Smooth muscle cell (in vitro differentiated cells): ENCODE measurements around the gene CXCL17. TPM values are rescaled to one million over a fixed set of nuclear protein-coding genes. Genes with fewer than 3 reads are reported as not detected.

ENCODE experiments used
- DNase-seq: peaks from one replicate; lab custom pipeline; 2025; ENCODE audit not compliant: unreplicated experiment; lab: John Stamatoyannopoulos, UW
- H2AFZ ChIP-seq: fragments of 200-600 bp; sonication (generic); 2 replicates; pipeline ENCODE4 v1.6.0; 2016; ENCODE audit warnings: antibody characterized with exemption, low read depth, mild to moderate bottlenecking
- H3F3A ChIP-seq: fragments of 200-600 bp; sonication (generic); 2 replicates; pipeline ENCODE4 v1.6.0; 2017; ENCODE audit warnings: antibody characterized with exemption, low read depth
- H3K27ac ChIP-seq: fragments of 200-600 bp; sonication (generic); 2 replicates; pipeline ENCODE4 v1.5.1; 2016; ENCODE audit warnings: low read depth, mild to moderate bottlenecking
- H3K27me3 ChIP-seq: fragments of 200-600 bp; sonication (generic); 2 replicates; pipeline ENCODE4 v1.6.1; 2016; ENCODE audit warnings: low read depth, mild to moderate bottlenecking
- H3K36me3 ChIP-seq: fragments of 200-600 bp; sonication (generic); 2 replicates; pipeline ENCODE4 v1.5.1; 2016; ENCODE audit warnings: low read depth
- H3K4me1 ChIP-seq: fragments of 200-600 bp; sonication (generic); 2 replicates; pipeline ENCODE4 v1.5.1; 2016; ENCODE audit warnings: low read depth
- H3K4me2 ChIP-seq: fragments of 200-600 bp; sonication (generic); 2 replicates; pipeline ENCODE4 v1.6.0; 2016; ENCODE audit warnings: mild to moderate bottlenecking
- H3K4me3 ChIP-seq: fragments of 200-600 bp; sonication (generic); 2 replicates; pipeline ENCODE4 v1.5.1; 2016; ENCODE audit warnings: mild to moderate bottlenecking
- H3K79me2 ChIP-seq: fragments of 200-600 bp; sonication (generic); 2 replicates; pipeline ENCODE4 v1.6.0; 2016; ENCODE audit warnings: low read depth, mild to moderate bottlenecking
- H3K9ac ChIP-seq: fragments of 200-600 bp; sonication (generic); 2 replicates; pipeline ENCODE4 v1.6.0; 2016; ENCODE audit warnings: low read depth
- H3K9me3 ChIP-seq: fragments of 200-600 bp; sonication (generic); replicated peaks from 2 replicates; pipeline ENCODE4 v1.5.1; 2016; ENCODE audit warnings: low read depth
- H4K20me1 ChIP-seq: fragments of 200-600 bp; sonication (generic); 2 replicates; pipeline ENCODE4 v1.6.0; 2016; ENCODE audit warnings: low read depth
- CTCF ChIP-seq: fragments of 200-600 bp; sonication (generic); IDR thresholded peaks from 2 replicates; pipeline ENCODE4 v1.5.1; 2017; ENCODE audit warnings: borderline replicate concordance, mild to moderate bottlenecking, antibody characterized with exemption; ENCODE audit not compliant: insufficient read depth, poor library complexity, severe bottlenecking
- WGBS: methylation state at CpG from one replicate; pipeline ENCODE4 v1.1.7; 2016; ENCODE audit warnings: low lambda C conversion rate; 5-methylcytosine and 5-hydroxymethylcytosine counted together
- polyA plus RNA-seq: library from polyadenylated mRNA; unstranded; fragments of >200 nt; fragmentation: Nextera tagmentation; extraction: Ambion mirVana; gene quantifications from 2 replicates; pipeline ENCODE4 v1.2.1, GENCODE V29; 2016
- total RNA-seq: library from RNA; depleted of rRNA; stranded (reverse); fragments of >200 nt; gene quantifications from 2 replicates; pipeline ENCODE4 v1.2.3, GENCODE V29; 2014

The CXCL17 gene
- total and polyA plus RNA-seq, 2 experiments from 2014 or later, result not detected

- Histone ChIP-seq H3K4me2 (no peak overlapping the region), H3K79me2 (no peaks in the 10 kb centered on the region), H3K4me1 (peaks cover 17% of the 10 kb centered on the region), H3K9ac (no peak overlapping the region), H3K27ac (no peak overlapping the region), H3K36me3 (no peaks in the 10 kb centered on the region), H3K4me3 (no peak overlapping the region), H4K20me1 (no peaks in the 10 kb centered on the region), H3F3A (peaks cover 10% of the 10 kb centered on the region), H2AFZ (no peak overlapping the region), H3K27me3 (no peaks in the 10 kb centered on the region), H3K9me3 (no peaks in the 10 kb centered on the region)
- 99% methylated on average over 2 of the region's 2 CpGs for WGBS
- DNase-seq, result no peak
- no peak for TF ChIP-seq CTCF
These were observed 36.1 kb upstream of the CXCL17 start for GRCh38 chr19:42478765-42479311.

- H4K20me1 ChIP-seq, result no peaks in the 10 kb centered on the region
- 99% methylated on average over 2 of the region's 2 CpGs for WGBS
These were observed 35.2 kb upstream of the CXCL17 start for GRCh38 chr19:42477933-42478332.

GRCh38 chr19:42477117-42477516 lies 34.4 kb upstream of the CXCL17 start:
- no peaks in the 10 kb centered on the region for H3K79me2 ChIP-seq
- H3K27ac ChIP-seq, result no peak overlapping the region
- H3K36me3 ChIP-seq, result no peaks in the 10 kb centered on the region
- H3K9me3 ChIP-seq, result no peaks in the 10 kb centered on the region
- DNase-seq, result no peak
- no peak overlapping the region for H2AFZ ChIP-seq
- no peak overlapping the region for H3K4me2 ChIP-seq
- H3F3A ChIP-seq, result peaks cover 10% of the 10 kb centered on the region
- no peaks in the 10 kb centered on the region for H3K27me3 ChIP-seq
- 98% methylated on average over 2 of the region's 2 CpGs for WGBS
- TF ChIP-seq CTCF, result no peak
- no peak overlapping the region for H3K9ac ChIP-seq
- peaks cover 19% of the 10 kb centered on the region for H3K4me1 ChIP-seq
- H3K4me3 ChIP-seq, result no peak overlapping the region
- no peaks in the 10 kb centered on the region for H4K20me1 ChIP-seq

More at GRCh38 chr19:42477933-42478332, 35.2 kb upstream of the CXCL17 start:
- DNase-seq, result no peak
- Histone ChIP-seq H3K4me2 (no peak overlapping the region), H3F3A (peaks cover 10% of the 10 kb centered on the region), H3K4me3 (no peak overlapping the region), H3K27ac (no peak overlapping the region), H3K4me1 (peaks cover 19% of the 10 kb centered on the region), H2AFZ (no peak overlapping the region), H3K9me3 (no peaks in the 10 kb centered on the region), H3K9ac (no peak overlapping the region), H3K27me3 (no peaks in the 10 kb centered on the region), H3K79me2 (no peaks in the 10 kb centered on the region), H3K36me3 (no peaks in the 10 kb centered on the region)
- no peak for TF ChIP-seq CTCF

- Histone ChIP-seq H4K20me1 (no peaks in the 10 kb centered on the region), H3K27ac (no peak overlapping the region), H3K36me3 (no peaks in the 10 kb centered on the region), H3K9me3 (no peaks in the 10 kb centered on the region), H3F3A (peaks cover 10% of the 10 kb centered on the region), H3K79me2 (no peaks in the 10 kb centered on the region), H3K9ac (no peak overlapping the region), H2AFZ (no peak overlapping the region), H3K4me2 (no peak overlapping the region), H3K27me3 (no peaks in the 10 kb centered on the region), H3K4me3 (no peak overlapping the region), H3K4me1 (peaks cover 13% of the 10 kb centered on the region)
- WGBS, result 47% methylated on average over 4 of the region's 4 CpGs
- no peak for DNase-seq
- no peak for TF ChIP-seq CTCF
These were observed 32.6 kb upstream of the CXCL17 start for GRCh38 chr19:42475366-42475765.
